ENCODE results near the gene EHMT1.

EHMT1 gene

GRCh38 chr9:137660144-137660543 is 41.3 kb downstream of the EHMT1 start:
- TF ChIP-seq TOX (CRISPR knock-in tag; IDR thresholded peaks at IDR 0.05; ENCODE audit: borderline replicate concordance) (no peak), ZNF565 (CRISPR knock-in tag; conservative IDR thresholded peaks at IDR 0.05; ENCODE audit: low read depth) (no peak), SNAI2 (CRISPR knock-in tag; IDR thresholded peaks at IDR 0.05) (no peak), ESRRG (CRISPR knock-in tag; IDR thresholded peaks at IDR 0.05) (no peak)

GRCh38 chr9:137663584-137663983 is 44.8 kb downstream of the EHMT1 start:
- TF ChIP-seq PATZ1 (CRISPR knock-in tag; IDR thresholded peaks at IDR 0.05; ENCODE audit: borderline replicate concordance), result no peak
- no peak for TF ChIP-seq TSHZ2 (CRISPR knock-in tag; IDR thresholded peaks at IDR 0.05)
- TF ChIP-seq ZNF565 (CRISPR knock-in tag; conservative IDR thresholded peaks at IDR 0.05; ENCODE audit: low read depth), result no peak
- TF ChIP-seq GLIS3 (CRISPR knock-in tag; IDR thresholded peaks at IDR 0.05), result no peak
- no peak for TF ChIP-seq POU6F1 (CRISPR knock-in tag; IDR thresholded peaks at IDR 0.05; ENCODE audit: borderline replicate concordance, low read depth)
- no peak for TF ChIP-seq PPARA (CRISPR knock-in tag; IDR thresholded peaks at IDR 0.05; ENCODE audit: borderline replicate concordance)
- no peak for TF ChIP-seq ISL1 (CRISPR knock-in tag; IDR thresholded peaks at IDR 0.05)
- TF ChIP-seq ZNF70 (CRISPR knock-in tag; IDR thresholded peaks at IDR 0.05), result no peak
- no peak for TF ChIP-seq ESRRG (CRISPR knock-in tag; IDR thresholded peaks at IDR 0.05)
- TF ChIP-seq CREB5 (CRISPR knock-in tag; IDR thresholded peaks at IDR 0.05; ENCODE audit: low read depth), result no peak
- no peak for ATAC-seq

More at GRCh38 chr9:137660144-137660543, 41.3 kb downstream of the EHMT1 start:
- no peak for ATAC-seq

GRCh38 chr9:137664676-137665075 is 45.9 kb downstream of the EHMT1 start:
- no peak for ATAC-seq
- TF ChIP-seq PATZ1 (CRISPR knock-in tag; IDR thresholded peaks at IDR 0.05; ENCODE audit: borderline replicate concordance) (no peak), ZC3H10 (CRISPR knock-in tag; IDR thresholded peaks at IDR 0.05) (no peak)

- ATAC-seq, result no peak
- TF ChIP-seq ZFP3 (CRISPR knock-in tag; IDR thresholded peaks at IDR 0.05), result no peak
- TF ChIP-seq OSR1 (CRISPR knock-in tag; IDR thresholded peaks at IDR 0.05), result no peak
- no peak for TF ChIP-seq ZFP30 (CRISPR knock-in tag; IDR thresholded peaks at IDR 0.05)
- TF ChIP-seq TOX (CRISPR knock-in tag; IDR thresholded peaks at IDR 0.05; ENCODE audit: borderline replicate concordance), result no peak
- no peak for TF ChIP-seq CSRNP3 (CRISPR knock-in tag; IDR thresholded peaks at IDR 0.05)
- no peak for TF ChIP-seq PPARA (CRISPR knock-in tag; IDR thresholded peaks at IDR 0.05; ENCODE audit: borderline replicate concordance)
- no peak for TF ChIP-seq BACH2 (CRISPR knock-in tag; IDR thresholded peaks at IDR 0.05; ENCODE audit: borderline replicate concordance)
- no peak for TF ChIP-seq ZNF8 (CRISPR knock-in tag; IDR thresholded peaks at IDR 0.05)
- TF ChIP-seq ESRRG (CRISPR knock-in tag; IDR thresholded peaks at IDR 0.05), result no peak
- TF ChIP-seq ZNF565 (CRISPR knock-in tag; conservative IDR thresholded peaks at IDR 0.05; ENCODE audit: low read depth), result no peak
- TF ChIP-seq ZC3H10 (CRISPR knock-in tag; IDR thresholded peaks at IDR 0.05), result no peak
- TF ChIP-seq TCF4 (CRISPR knock-in tag; IDR thresholded peaks at IDR 0.05; ENCODE audit: borderline replicate concordance), result no peak
- no peak for TF ChIP-seq CREB5 (CRISPR knock-in tag; IDR thresholded peaks at IDR 0.05; ENCODE audit: low read depth)
- TF ChIP-seq SNAI2 (CRISPR knock-in tag; IDR thresholded peaks at IDR 0.05), result no peak
- TF ChIP-seq ARNTL (CRISPR knock-in tag; IDR thresholded peaks at IDR 0.05; ENCODE audit: borderline replicate concordance, low read depth), result no peak
- TF ChIP-seq POU6F1 (CRISPR knock-in tag; IDR thresholded peaks at IDR 0.05; ENCODE audit: borderline replicate concordance, low read depth), result no peak
- no peak for TF ChIP-seq CSDC2 (CRISPR knock-in tag; IDR thresholded peaks at IDR 0.05)
These were observed 46.4 kb downstream of the EHMT1 start for GRCh38 chr9:137665226-137665625.
